ENCODE data around the gene LRP1B.

Gene LRP1B

DNA sequence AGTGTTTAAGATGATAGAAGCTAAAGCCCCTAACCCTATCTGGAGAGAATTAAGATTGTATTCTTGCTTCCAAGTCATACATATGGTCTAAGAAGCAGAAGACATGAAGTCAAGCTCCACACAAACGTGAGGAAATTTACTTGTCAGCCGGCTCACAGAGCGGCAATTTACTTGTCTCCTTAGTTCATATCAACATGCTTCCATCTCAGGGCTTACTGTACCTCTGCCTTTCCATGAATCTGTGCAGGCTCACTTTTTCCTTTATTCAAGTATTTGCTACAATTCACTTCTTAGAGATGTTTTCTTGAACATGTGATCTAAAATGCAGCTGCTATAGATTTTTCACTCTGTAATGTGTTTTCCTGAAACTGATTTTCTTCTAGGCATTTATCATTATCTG, 1386.4 kb downstream of the LRP1B start:
- TF ChIP-seq, protein P1, sequence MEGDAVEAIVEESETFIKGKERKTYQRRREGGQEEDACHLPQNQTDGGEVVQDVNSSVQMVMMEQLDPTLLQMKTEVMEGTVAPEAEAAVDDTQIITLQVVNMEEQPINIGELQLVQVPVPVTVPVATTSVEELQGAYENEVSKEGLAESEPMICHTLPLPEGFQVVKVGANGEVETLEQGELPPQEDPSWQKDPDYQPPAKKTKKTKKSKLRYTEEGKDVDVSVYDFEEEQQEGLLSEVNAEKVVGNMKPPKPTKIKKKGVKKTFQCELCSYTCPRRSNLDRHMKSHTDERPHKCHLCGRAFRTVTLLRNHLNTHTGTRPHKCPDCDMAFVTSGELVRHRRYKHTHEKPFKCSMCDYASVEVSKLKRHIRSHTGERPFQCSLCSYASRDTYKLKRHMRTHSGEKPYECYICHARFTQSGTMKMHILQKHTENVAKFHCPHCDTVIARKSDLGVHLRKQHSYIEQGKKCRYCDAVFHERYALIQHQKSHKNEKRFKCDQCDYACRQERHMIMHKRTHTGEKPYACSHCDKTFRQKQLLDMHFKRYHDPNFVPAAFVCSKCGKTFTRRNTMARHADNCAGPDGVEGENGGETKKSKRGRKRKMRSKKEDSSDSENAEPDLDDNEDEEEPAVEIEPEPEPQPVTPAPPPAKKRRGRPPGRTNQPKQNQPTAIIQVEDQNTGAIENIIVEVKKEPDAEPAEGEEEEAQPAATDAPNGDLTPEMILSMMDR (IDR thresholded peaks at IDR 0.05; ENCODE audit: low read depth, low read length, missing control alignments): no peak
- H3K4me3 ChIP-seq (ENCODE audit: low read depth, low read length): no peak overlapping the region
- DNase-seq (ENCODE audit: low read depth): no peak

DNA sequence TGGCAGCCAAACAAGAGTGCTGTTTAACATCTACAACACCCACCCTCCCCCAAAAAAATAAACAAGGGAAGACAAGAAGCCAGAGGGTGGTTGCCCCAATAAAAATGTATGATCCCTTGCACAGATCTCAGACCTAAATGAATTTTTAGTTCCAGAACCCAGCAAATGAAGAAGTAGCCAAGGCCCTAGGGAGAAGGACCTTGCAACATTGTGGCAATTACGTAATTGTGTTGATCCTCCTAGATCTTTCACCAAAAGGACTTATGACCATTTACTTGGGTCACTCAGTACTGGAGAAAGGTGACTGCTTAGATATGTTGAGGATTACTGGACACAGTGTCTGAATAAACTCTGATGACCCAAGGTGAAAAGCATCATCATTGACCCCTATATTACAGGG, 1393.8 kb downstream of the LRP1B start:
- no peak overlapping the region for H3K4me3 ChIP-seq (ENCODE audit: low read depth, low read length)
- DNase-seq (ENCODE audit: low read depth): no peak
- TF ChIP-seq, protein P1 (IDR thresholded peaks at IDR 0.05; ENCODE audit: low read depth, low read length, missing control alignments): no peak

DNA sequence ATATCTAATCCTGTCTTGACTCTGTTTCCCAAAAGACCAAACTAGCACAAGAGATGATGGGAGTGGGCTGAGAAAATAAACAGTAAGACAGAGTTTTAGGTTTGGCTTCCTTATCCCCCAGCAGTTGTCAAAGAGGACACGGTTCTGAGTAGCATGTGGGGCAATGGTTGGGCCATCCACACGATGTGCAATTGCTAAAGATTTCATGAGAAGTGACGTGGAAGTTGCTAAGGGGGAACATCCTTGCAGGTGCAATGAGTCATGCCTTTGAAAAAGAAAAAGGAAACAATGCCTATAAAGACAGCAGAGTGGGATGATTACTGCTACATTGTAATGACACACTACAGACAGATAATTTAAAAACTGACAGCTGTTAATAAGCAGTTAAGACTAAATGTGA, 1395.8 kb downstream of the LRP1B start:
- no peak for DNase-seq (ENCODE audit: low read depth)
- no peak overlapping the region for H3K4me3 ChIP-seq (ENCODE audit: low read depth, low read length)
- TF ChIP-seq, protein P1 (IDR thresholded peaks at IDR 0.05; ENCODE audit: low read depth, low read length, missing control alignments): no peak

DNA sequence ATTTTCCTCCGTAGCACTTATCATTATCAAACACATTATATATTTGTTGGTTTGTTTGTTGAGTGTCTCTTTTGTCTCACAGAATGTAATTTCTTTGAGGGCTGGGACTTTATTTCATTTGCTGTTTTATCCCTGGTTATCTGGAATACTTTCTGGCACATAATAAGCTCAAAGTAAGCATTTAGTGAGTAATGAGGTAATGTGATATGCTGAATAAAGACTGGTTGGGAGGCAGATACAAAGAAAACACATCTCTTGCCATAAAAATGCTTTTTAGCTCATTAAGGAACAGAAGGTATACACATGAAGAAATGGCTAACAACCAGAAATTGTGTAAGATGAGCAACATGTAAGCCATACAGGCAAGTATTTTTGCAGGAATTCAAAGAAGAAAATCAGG, 1411.8 kb downstream of the LRP1B start:
- DNase-seq (ENCODE audit: low read depth): no peak
- H3K4me3 ChIP-seq (ENCODE audit: low read depth, low read length): no peak overlapping the region
- TF ChIP-seq, protein P1 (IDR thresholded peaks at IDR 0.05; ENCODE audit: low read depth, low read length, missing control alignments): no peak

DNA sequence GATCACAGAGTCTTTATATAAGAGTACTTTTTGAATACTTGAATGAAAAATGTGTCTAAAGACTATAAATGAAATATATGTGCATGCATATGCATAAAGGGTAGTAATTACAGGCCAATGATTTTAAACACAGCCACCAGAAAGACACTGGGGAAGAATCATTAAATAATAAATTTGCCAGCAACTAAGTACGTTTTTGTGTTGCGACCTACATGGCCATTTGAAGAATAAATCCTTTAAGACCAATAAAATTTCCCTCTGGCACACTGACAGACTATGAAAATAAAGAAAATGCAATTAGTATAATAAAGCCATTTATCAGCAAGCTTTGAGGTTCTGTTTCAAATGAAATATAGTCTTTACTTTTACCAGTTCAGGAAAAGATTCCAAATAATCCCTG, 1413.3 kb downstream of the LRP1B start:
- TF ChIP-seq, protein P1 (IDR thresholded peaks at IDR 0.05; ENCODE audit: low read depth, low read length, missing control alignments): no peak
- no peak overlapping the region for H3K4me3 ChIP-seq (ENCODE audit: low read depth, low read length)
- no peak for DNase-seq (ENCODE audit: low read depth)

DNA sequence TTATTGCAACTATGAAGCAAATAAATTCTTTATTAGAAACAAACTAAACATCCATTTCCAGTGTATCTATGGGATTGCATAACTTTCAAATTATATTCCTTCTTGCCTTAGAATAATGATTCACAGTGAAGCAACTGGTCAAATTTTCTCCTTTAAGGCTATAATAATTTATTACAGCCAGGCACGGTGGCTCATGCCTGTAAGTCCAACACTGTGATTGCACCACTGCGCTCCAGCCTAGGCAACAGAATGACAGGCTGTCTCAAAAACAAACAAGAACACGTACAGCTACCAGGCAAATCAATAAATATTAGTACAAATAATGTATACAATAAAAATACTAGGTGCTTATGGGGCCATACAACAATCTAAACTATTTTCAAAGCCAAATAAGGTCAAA, 1416.2 kb downstream of the LRP1B start:
- no peak for DNase-seq (ENCODE audit: low read depth)
- no peak overlapping the region for H3K4me3 ChIP-seq (ENCODE audit: low read depth, low read length)
- TF ChIP-seq, protein P1 (IDR thresholded peaks at IDR 0.05; ENCODE audit: low read depth, low read length, missing control alignments): no peak

DNA sequence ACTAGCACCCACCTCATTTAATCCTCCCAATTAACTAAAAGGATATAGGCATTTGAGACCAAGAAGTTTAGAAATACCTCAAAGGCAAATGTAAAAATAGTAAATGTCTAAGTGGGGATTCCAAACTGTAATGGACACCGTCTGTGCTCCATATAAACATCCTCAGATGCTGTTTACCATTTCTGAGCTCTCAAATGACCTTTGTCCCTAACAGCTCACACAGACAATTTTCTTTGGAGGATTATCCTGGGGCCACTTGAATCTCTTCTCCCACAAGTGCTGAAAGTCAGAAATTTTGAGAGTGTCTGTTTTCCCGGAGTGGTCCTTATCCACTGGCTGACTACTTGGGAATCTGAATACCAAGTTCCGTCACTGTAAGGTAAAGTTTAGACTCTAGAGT, 1418.9 kb downstream of the LRP1B start:
- TF ChIP-seq, protein P1 (IDR thresholded peaks at IDR 0.05; ENCODE audit: low read depth, low read length, missing control alignments): no peak
- no peak overlapping the region for H3K4me3 ChIP-seq (ENCODE audit: low read depth, low read length)
- DNase-seq (ENCODE audit: low read depth): no peak

Measured in GM12864 (cell line).